HG02571 (cell line): ENCODE measurements around the gene PRR20G.
"Not testable (repeated sequence)": the region's sequence is repeated elsewhere in the genome, so short reads cannot be mapped to it uniquely, and the experiment has no call there.

Source experiments
- ATAC-seq: cut with Tn5 transposase; IDR thresholded peaks from one replicate; pipeline ENCODE4 v1.9.1; 2021; ENCODE audit warnings: mild to moderate bottlenecking, moderate library complexity; ENCODE audit not compliant: unreplicated experiment

Gene PRR20G

DNA sequence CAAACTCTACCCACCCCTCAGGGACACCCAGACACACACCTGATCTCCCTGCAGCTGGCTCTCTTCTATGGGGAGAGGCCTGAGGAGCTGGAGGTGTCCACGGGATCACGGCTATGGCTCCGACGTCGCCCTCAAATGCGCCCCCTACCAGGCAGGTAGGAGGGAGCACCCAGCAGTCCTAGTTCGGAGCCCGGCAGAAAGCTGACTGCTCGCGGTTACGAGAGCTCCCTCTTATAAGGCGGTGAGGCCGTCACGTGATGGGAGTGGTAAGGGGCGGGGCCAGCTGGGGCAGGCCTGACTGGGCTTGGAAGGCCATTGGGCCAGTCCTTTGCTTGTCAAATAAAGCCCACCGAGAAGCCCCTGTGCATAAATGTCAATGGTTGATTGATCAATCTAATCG is at the start of gene PRR20G:
Gene PRR20G, minus strand, starts transcription at position 207 of the 400 bp plus-strand sequence. CDS start 681 bp downstream, outside the sequence.
- no peak for ATAC-seq

- no peak for ATAC-seq
Observed at GRCh38 chr3:127337001-127337400, 49.2 kb upstream of the PRR20G start.

DNA sequence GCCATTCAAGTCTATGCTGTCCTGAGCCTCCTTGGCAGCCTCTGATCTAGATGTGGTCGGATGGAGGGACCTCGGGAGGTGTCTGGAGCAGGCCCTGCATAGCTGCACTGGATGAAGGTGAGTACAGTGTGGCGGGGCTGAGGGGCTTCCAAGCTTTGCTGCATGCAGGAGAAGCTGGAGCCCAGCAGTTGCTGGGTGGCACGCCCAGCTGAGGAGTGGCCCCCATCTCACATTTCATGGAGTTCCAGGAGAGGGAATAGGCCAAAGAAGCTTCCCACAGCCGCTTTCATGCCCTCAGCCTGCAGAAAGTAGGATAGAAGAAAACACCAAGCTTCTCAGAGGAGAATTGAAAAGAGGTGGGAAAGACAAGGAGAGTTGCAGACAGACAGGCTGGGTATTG is 48.3 kb upstream of the PRR20G start:
- no peak for ATAC-seq

DNA sequence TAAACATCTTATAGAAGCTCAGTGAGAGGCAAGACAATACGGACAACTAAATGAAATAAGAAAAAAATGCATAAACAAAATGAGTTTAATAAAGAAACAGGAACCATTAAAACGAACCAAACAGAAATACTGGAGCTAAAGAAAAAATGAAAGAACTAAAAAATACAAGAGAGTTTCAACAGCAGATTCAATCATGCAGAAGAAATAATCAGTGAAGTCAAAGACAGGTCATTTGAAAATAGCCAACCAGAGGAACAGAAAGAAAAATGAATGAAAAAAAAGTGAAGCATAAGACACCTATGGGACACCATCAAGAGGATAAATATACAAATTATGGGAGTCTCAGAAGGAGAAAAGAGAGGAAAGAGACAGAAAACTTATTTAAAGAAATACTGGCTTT is 42.5 kb upstream of the PRR20G start:
- ATAC-seq = no peak

GRCh38 chr3:127329631-127330285 is 41.9 kb upstream of the PRR20G start:
- ATAC-seq = no peak

GRCh38 chr3:127328421-127328820 is 40.6 kb upstream of the PRR20G start:
- ATAC-seq = no peak

GRCh38 chr3:127326341-127326740 is 38.5 kb upstream of the PRR20G start:
- ATAC-seq = no peak

- ATAC-seq = no peak
Observed at GRCh38 chr3:127325629-127325961, 37.7 kb upstream of the PRR20G start.

GRCh38 chr3:127324913-127325628 is 37.2 kb upstream of the PRR20G start:
- no peak for ATAC-seq

DNA sequence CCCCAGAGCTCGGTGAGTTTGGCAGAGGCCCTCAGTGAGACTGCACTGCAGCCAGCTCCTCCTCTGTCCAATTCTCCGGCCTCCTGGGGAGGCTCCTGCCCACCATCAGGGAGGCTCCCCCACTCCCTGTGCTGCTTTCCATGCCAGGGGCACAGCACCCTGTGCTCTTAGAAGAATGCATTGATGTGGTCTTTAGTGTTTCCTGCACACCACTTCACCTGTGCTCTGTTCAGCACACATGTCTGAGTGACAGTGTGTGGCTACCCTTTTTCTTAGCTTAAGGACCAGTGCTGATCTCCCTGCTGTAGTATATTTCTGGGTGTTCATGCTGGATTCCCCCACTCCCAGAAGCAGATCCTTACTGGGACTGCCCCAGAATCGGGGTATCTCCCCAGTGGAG is 36.2 kb upstream of the PRR20G start:
- ATAC-seq = no peak

GRCh38 chr3:127323581-127323980 is 35.7 kb upstream of the PRR20G start:
- ATAC-seq = no peak

DNA sequence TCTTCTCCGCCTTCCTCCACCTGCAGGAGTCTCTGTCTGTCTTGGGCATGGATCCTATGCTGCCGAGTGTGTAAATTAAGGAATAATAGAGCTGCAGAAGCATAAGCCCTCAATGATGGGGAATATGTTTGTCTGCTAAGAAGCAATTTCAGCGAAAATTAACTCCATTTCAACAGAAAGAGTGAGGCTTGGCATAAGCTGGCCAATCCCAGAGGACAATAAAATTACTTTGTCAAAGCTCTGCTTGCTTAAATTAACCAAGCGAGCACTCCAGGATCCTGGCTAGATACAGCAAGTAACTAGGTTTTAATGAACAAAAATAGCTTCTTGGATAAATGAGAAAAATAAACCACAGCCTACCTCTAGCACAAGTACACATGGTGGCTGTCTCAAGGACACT is 33.5 kb upstream of the PRR20G start:
- no peak for ATAC-seq

DNA sequence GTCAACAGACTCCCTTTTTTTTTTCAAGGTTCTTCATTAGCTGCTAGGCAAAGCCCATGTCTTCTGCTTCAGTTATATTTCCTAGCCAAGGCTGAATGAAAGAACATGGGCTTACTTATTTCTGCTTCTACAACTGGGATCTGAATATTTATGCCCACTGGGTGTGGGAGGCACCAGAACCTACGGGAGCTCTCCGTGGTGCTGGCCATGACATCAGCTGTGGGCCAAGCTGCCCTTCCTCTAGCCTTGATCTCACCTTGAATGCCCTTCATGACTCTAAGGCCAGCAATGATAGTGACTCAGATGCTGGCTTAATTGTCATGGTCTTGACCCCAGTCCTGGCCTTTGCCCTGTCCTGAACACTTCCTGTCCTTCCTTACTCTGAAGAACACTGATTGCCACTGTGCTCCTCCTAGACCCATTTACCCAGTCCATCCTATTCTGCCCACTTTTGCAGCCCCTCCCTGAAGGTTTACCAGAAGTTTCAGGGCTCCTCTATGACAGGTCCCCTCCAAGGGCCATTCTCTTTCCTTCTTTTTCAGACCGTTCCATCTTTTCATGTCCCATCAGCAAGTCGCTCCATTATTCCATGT is 32.8 kb upstream of the PRR20G start:
- ATAC-seq = no peak

GRCh38 chr3:127316685-127317084 is 28.8 kb upstream of the PRR20G start:
- ATAC-seq = no peak

DNA sequence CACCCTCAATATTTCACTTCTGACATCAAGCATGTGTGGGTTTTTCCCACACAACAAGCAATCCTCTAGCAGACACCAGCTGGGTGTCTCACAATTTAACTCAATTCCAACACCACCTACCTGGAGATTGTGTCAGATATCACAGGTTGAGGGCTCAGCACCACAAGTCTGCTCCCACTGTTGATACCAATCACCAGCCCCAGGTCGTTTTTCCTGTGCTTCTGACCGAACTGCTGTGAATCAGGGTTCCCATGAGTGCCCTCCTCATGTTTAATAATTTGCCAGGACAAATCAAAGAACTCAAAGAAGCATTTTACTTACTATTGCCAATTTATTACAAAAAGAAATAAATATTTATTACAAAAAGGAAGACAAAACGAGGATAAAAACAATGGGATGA is 25.0 kb upstream of the PRR20G start:
- no peak for ATAC-seq

GRCh38 chr3:127308821-127309220 is 21.0 kb upstream of the PRR20G start:
- ATAC-seq = not testable (repeated sequence)

GRCh38 chr3:127307916-127308315 is 20.1 kb upstream of the PRR20G start:
- ATAC-seq = no peak

GRCh38 chr3:127307112-127307835 is 19.4 kb upstream of the PRR20G start:
- no peak for ATAC-seq

- no peak for ATAC-seq
Observed at GRCh38 chr3:127306361-127307111, 18.7 kb upstream of the PRR20G start.

DNA sequence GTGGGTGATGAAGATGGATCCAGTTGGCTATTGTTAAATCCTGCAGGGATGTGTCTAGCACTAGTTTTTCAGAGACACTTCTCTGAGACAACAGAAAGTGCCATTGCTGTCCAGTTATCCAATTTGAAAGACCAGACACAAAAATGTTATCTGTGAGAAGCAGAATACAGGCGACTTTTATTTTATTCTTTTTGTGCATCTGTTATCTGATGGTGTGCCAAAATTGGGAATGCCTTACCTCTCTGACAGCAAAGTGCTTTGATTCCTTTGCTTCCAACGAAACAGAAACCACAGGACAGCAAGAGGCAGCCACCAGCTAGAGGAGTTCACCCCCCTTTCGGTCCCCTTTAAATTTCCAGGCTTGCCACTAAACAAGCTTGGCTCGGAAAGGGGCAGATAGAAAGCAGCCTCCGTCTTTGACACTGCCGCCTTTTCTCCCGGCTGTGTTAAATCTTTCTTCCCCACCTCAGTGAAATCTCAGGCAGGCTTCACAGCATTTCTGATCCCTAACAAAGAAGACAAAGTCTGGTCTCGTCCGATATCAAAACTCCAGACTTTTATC is 17.7 kb upstream of the PRR20G start:
- no peak for ATAC-seq
